K562 (cell line): ENCODE results near the gene STAG2. TPM values are rescaled to one million over a fixed set of nuclear protein-coding genes. Genes with fewer than 3 reads are reported as not detected.

Experiments
- ATAC-seq: fragments of 200-7000 bp; cut with Tn5 transposase; 3 replicates; pipeline ENCODE4 v1.9.1; 2020; ENCODE audit warnings: moderate library complexity
- BruUV-seq: library from RNA; stranded (reverse); fragments of 400-500 nt; replicated peaks from 2 replicates; lab custom pipeline; 2021; lab: Mats Ljungman, UMichigan
- CTCF ChIA-PET: fragments of 300-600 bp; formaldehyde crosslinking; extraction: SDS; loops from one replicate; lab custom pipeline; 2021; ENCODE audit warnings: low intra/inter-chr PET ratio; lab: Yijun Ruan, JAX
- POLR2A ChIA-PET: fragments of 300-600, 350-650 bp; sonication (Branson Sonifier 250); formaldehyde crosslinking; extraction: SDS; loops from one replicate; lab custom pipeline; 2021; ENCODE audit warnings: antibody characterized with exemption, inconsistent platforms; lab: Yijun Ruan, JAX
- DNase-seq, 4 experiments: peaks; one replicate each; pipeline versions ENCODE4 v3.0.0 to v3.0.0-alpha.2; 2011 to 2018; ENCODE audit warnings: low spot score in 3 of 4, mixed read lengths in 3 of 4; ENCODE audit errors: extremely low read depth in 1 of 4
- FAIRE-seq: peaks from 2 replicates; lab custom pipeline; 2011; peaks lifted over from hg19 to GRCh38; lab: Jason Lieb, UNC
- H2AFZ ChIP-seq: 2 replicates; pipeline ENCODE4 v1.6.0; 2011; ENCODE audit warnings: low read depth, low read length, control low read depth, inconsistent platforms
- H3K27ac ChIP-seq: fragments of 200-600 bp; 3 replicates; pipeline ENCODE4 v1.8.0; 2011; ENCODE audit warnings: low read depth, mild to moderate bottlenecking, control low read depth, inconsistent platforms, low read length, moderate library complexity, mixed read lengths; ENCODE audit errors: extremely low read depth
- H3K27me3 ChIP-seq, 2 experiments: fragments of 300-600 bp in 1 of 2; 2 replicates in 1 of 2; 3 replicates in 1 of 2; pipeline versions ENCODE4 v1.6.0 to v1.8.0; 2011; ENCODE audit warnings: inconsistent platforms in 2 of 2, low read length in 2 of 2, mild to moderate bottlenecking in 1 of 2, mixed read lengths in 1 of 2, moderate library complexity in 1 of 2; ENCODE audit not compliant: control insufficient read depth in 2 of 2, insufficient read depth in 2 of 2
- H3K36me3 ChIP-seq: fragments of 300-600 bp; 3 replicates; pipeline ENCODE4 v1.8.0; 2011; ENCODE audit warnings: mild to moderate bottlenecking, low read length, inconsistent platforms; ENCODE audit not compliant: control insufficient read depth, insufficient read depth
- H3K4me1 ChIP-seq, 2 experiments: fragments of 200-600 bp in 1 of 2; replicated peaks in 1 of 2; 2 replicates in 1 of 2; 3 replicates in 1 of 2; pipeline versions ENCODE4 v1.5.1 to v1.8.0; 2011; ENCODE audit warnings: inconsistent platforms in 2 of 2, low read length in 2 of 2, mild to moderate bottlenecking in 1 of 2, mixed read lengths in 1 of 2, moderate library complexity in 1 of 2; ENCODE audit not compliant: control insufficient read depth in 2 of 2, insufficient read depth in 2 of 2
- H3K4me2 ChIP-seq: 2 replicates; pipeline ENCODE4 v1.6.1; 2011; ENCODE audit warnings: low read length, control low read depth, inconsistent platforms, mixed read lengths; ENCODE audit not compliant: insufficient read depth
- H3K4me3 ChIP-seq: fragments of 200-600 bp; sonication (generic), shearing (Covaris generic); 2 replicates; pipeline ENCODE4 v1.5.1; 2016; ENCODE audit warnings: control low read depth, inconsistent platforms
- H3K79me2 ChIP-seq: fragments of 200-600 bp; 3 replicates; pipeline ENCODE4 v1.8.0; 2011; ENCODE audit warnings: low read length, inconsistent platforms; ENCODE audit not compliant: control insufficient read depth, insufficient read depth
- H3K9ac ChIP-seq, 2 experiments: 2 replicates each; pipeline versions ENCODE4 v1.6.0 to v1.6.1; 2011; ENCODE audit warnings: low read depth in 2 of 2, low read length in 2 of 2, control low read depth in 1 of 2, inconsistent platforms in 1 of 2, mild to moderate bottlenecking in 1 of 2, mixed read lengths in 1 of 2; ENCODE audit not compliant: insufficient read depth in 1 of 2
- H3K9me1 ChIP-seq: one replicate; pipeline ENCODE4 v1.6.0; 2011; ENCODE audit warnings: inconsistent platforms, mild to moderate bottlenecking, low read length, moderate library complexity; ENCODE audit not compliant: control insufficient read depth, insufficient read depth
- H3K9me3 ChIP-seq: replicated peaks from 2 replicates; pipeline ENCODE4 v1.5.1; 2011; ENCODE audit warnings: low read depth, low read length, inconsistent platforms; ENCODE audit not compliant: control insufficient read depth, insufficient read depth
- H4K20me1 ChIP-seq: replicated peaks from 2 replicates; pipeline ENCODE4 v1.6.1; 2011; ENCODE audit warnings: low read length, inconsistent platforms, mixed read lengths; ENCODE audit not compliant: control insufficient read depth, insufficient read depth
- FUS ChIP-seq: fragments of 200-400 bp; formaldehyde crosslinking; optimal IDR thresholded peaks from 2 replicates; pipeline ENCODE3; 2017; ENCODE audit warnings: low read depth, low read length
- NBN ChIP-seq: fragments of 450-650 bp; IDR thresholded peaks from 2 replicates; pipeline ENCODE4 v1.6.1; 2016; ENCODE audit warnings: low read depth, mild to moderate bottlenecking
- PHF20 ChIP-seq: fragments of 450-650 bp; IDR thresholded peaks from 2 replicates; pipeline ENCODE4 v1.6.1; 2018; ENCODE audit not compliant: partially characterized antibody
- RBM14 ChIP-seq: fragments of 200-400 bp; formaldehyde crosslinking; IDR thresholded peaks from 2 replicates; pipeline ENCODE4 v1.6.1; 2018; ENCODE audit warnings: low read depth, mild to moderate bottlenecking, low read length, moderate library complexity, borderline replicate concordance; ENCODE audit not compliant: insufficient read depth
- TARDBP ChIP-seq: fragments of 450-650 bp; IDR thresholded peaks from 2 replicates; pipeline ENCODE4 v1.6.1; 2016
- ZNF717 ChIP-seq: fragments of 250-450 bp; sonication (Bioruptor Pico); IDR thresholded peaks from 2 replicates; pipeline ENCODE4 v1.5.0; 2021
- WGBS: fragments of 100-300 bp; shearing (Covaris generic); methylation state at CpG from one replicate; pipeline ENCODE4 v1.1.6; 2016; ENCODE audit warnings: low coverage, mixed read lengths; ENCODE audit not compliant: insufficient coverage; ENCODE audit errors: missing lambda C conversion rate; 5-methylcytosine and 5-hydroxymethylcytosine counted together
- in situ Hi-C: fragments of 300-500 bp; cut with MboI; formaldehyde crosslinking; loops from 4 replicates; pipeline ENCODE4 v1.15.0; 2018; ENCODE audit warnings: inconsistent platforms, mixed read lengths
- intact Hi-C: fragments of 100-400 bp; cut with micrococcal nuclease; formaldehyde crosslinking; loops from 2 replicates; pipeline ENCODE4 v1.14.2; 2022
- polyA plus RNA-seq, 8 experiments: library from polyadenylated mRNA; depleted of rRNA in 4 of 8; stranded (reverse) in 5 of 8; unstranded in 3 of 8; fragments of >200 nt; fragmentation: Nextera tagmentation in 2 of 8; fragmentation: Illumina TruSeq in 1 of 8; extraction: Ambion mirVana in 2 of 8; extraction: Trizol in 1 of 8; gene quantifications; 2 replicates each; pipeline versions ENCODE4 v1.2.1 to v1.2.3, GENCODE V29; 2011 to 2014; ENCODE audit warnings: inconsistent platforms in 1 of 8, missing spikeins in 1 of 8
- total RNA-seq, 7 experiments: library from RNA; depleted of rRNA in 6 of 7; stranded (reverse); fragments of >200 nt in 6 of 7; fragmentation: Illumina TruSeq in 2 of 7; extraction: Trizol in 2 of 7; gene quantifications; 2 replicates each; pipeline versions ENCODE4 v1.2.1 to v1.2.3, GENCODE V29; 2011 to 2021; ENCODE audit warnings: low replicate concordance in 1 of 7
- TF ChIP-seq, protein P1 (sequence below): fragments of 200-800 bp; sonication (Bioruptor generic); IDR thresholded peaks from 2 replicates; pipeline ENCODE4 v1.6.1; 2016; ENCODE audit warnings: missing genetic modification characterization, missing compliant biosample characterization
- TF ChIP-seq, protein P2 (sequence below): sonication (generic); formaldehyde crosslinking; IDR thresholded peaks from 2 replicates; pipeline ENCODE4 v1.8.0; 2022; ENCODE audit warnings: missing genetic modification reagents, mild to moderate bottlenecking, borderline replicate concordance
- TF ChIP-seq, protein P3 (sequence below): sonication (generic); formaldehyde crosslinking; IDR thresholded peaks from 2 replicates; pipeline ENCODE4 v1.8.0; 2022; ENCODE audit warnings: mild to moderate bottlenecking, missing genetic modification reagents
- TF ChIP-seq, protein P4 (sequence below): IDR thresholded peaks from 2 replicates; pipeline ENCODE4 v1.6.1; 2016; ENCODE audit warnings: missing genetic modification characterization, missing compliant biosample characterization

The STAG2 gene
- total and polyA plus RNA-seq, 9 of the 15 experiments (the other 6 are each of a cell fraction or from before 2014, with no cell fraction given): 40.3 to 133 (median 90.1) TPM

DNA sequence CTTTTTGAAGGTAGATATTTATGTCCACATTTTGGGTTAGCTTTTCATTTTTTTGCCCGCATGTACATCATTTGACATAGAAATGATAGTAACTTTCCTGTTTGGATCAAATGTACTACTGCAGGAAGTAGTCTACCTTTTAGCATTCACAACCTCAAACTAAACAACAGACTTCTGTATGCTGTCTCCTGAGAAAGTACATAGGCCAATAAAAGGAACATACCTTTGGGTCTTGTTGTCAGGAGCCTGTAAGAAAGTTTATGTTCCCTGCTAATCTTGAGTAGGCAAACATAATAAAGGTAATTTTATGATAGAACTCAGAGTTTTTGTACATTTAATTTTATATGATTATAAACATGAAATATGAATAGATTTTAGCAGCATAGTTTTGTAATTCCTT is 54.2 kb downstream of the STAG2 start:
- Histone ChIP-seq H4K20me1 (peaks cover 11% of the 10 kb centered on the region), H3K4me1 (no peaks in the 10 kb centered on the region; a peak in 2 of 5 replicates), H3K4me2 (no peak overlapping the region), H3K36me3 (no peaks in the 10 kb centered on the region), H3K9me3 (no peaks in the 10 kb centered on the region), H3K27me3 (no peaks in the 10 kb centered on the region), H3K79me2 (peaks cover 97% of the 10 kb centered on the region), H3K27ac (no peak overlapping the region), H3K9ac (no peak overlapping the region), H3K4me3 (no peak overlapping the region), H3K9me1 (no peaks in the 10 kb centered on the region), H2AFZ (no peak overlapping the region)
- BruUV-seq: no TSS peak
- intact Hi-C loops: no loop called here
- no peak for FAIRE-seq
- no peak for ATAC-seq
- in situ Hi-C loops: no loop called here
- ChIA-PET POLR2A (interaction anchor here (0.9 kb wide), 1 partner anchor 23 kb away, joined by 3 read pairs; no protein-coding TSS in a partner anchor), CTCF (interaction anchor here (0.7 kb wide), 1 partner anchor 14 kb away, joined by 4 read pairs; no protein-coding TSS in a partner anchor)
- 100% methylated on average over 1 of the region's 1 CpG for WGBS
- no peak for DNase-seq
- no peak for TF ChIP-seq RBM14
- no peak for TF ChIP-seq PHF20
- TF ChIP-seq, protein P1, sequence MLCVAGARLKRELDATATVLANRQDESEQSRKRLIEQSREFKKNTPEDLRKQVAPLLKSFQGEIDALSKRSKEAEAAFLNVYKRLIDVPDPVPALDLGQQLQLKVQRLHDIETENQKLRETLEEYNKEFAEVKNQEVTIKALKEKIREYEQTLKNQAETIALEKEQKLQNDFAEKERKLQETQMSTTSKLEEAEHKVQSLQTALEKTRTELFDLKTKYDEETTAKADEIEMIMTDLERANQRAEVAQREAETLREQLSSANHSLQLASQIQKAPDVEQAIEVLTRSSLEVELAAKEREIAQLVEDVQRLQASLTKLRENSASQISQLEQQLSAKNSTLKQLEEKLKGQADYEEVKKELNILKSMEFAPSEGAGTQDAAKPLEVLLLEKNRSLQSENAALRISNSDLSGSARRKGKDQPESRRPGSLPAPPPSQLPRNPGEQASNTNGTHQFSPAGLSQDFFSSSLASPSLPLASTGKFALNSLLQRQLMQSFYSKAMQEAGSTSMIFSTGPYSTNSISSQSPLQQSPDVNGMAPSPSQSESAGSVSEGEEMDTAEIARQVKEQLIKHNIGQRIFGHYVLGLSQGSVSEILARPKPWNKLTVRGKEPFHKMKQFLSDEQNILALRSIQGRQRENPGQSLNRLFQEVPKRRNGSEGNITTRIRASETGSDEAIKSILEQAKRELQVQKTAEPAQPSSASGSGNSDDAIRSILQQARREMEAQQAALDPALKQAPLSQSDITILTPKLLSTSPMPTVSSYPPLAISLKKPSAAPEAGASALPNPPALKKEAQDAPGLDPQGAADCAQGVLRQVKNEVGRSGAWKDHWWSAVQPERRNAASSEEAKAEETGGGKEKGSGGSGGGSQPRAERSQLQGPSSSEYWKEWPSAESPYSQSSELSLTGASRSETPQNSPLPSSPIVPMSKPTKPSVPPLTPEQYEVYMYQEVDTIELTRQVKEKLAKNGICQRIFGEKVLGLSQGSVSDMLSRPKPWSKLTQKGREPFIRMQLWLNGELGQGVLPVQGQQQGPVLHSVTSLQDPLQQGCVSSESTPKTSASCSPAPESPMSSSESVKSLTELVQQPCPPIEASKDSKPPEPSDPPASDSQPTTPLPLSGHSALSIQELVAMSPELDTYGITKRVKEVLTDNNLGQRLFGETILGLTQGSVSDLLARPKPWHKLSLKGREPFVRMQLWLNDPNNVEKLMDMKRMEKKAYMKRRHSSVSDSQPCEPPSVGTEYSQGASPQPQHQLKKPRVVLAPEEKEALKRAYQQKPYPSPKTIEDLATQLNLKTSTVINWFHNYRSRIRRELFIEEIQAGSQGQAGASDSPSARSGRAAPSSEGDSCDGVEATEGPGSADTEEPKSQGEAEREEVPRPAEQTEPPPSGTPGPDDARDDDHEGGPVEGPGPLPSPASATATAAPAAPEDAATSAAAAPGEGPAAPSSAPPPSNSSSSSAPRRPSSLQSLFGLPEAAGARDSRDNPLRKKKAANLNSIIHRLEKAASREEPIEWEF (CRISPR knock-in tag): no peak
- TF ChIP-seq, protein P2, sequence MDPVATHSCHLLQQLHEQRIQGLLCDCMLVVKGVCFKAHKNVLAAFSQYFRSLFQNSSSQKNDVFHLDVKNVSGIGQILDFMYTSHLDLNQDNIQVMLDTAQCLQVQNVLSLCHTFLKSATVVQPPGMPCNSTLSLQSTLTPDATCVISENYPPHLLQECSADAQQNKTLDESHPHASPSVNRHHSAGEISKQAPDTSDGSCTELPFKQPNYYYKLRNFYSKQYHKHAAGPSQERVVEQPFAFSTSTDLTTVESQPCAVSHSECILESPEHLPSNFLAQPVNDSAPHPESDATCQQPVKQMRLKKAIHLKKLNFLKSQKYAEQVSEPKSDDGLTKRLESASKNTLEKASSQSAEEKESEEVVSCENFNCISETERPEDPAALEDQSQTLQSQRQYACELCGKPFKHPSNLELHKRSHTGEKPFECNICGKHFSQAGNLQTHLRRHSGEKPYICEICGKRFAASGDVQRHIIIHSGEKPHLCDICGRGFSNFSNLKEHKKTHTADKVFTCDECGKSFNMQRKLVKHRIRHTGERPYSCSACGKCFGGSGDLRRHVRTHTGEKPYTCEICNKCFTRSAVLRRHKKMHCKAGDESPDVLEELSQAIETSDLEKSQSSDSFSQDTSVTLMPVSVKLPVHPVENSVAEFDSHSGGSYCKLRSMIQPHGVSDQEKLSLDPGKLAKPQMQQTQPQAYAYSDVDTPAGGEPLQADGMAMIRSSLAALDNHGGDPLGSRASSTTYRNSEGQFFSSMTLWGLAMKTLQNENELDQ (CRISPR knock-in tag): no peak
- TF ChIP-seq FUS: no peak
- no peak for TF ChIP-seq ZNF717 (CRISPR knock-in tag)
- TF ChIP-seq, protein P3, sequence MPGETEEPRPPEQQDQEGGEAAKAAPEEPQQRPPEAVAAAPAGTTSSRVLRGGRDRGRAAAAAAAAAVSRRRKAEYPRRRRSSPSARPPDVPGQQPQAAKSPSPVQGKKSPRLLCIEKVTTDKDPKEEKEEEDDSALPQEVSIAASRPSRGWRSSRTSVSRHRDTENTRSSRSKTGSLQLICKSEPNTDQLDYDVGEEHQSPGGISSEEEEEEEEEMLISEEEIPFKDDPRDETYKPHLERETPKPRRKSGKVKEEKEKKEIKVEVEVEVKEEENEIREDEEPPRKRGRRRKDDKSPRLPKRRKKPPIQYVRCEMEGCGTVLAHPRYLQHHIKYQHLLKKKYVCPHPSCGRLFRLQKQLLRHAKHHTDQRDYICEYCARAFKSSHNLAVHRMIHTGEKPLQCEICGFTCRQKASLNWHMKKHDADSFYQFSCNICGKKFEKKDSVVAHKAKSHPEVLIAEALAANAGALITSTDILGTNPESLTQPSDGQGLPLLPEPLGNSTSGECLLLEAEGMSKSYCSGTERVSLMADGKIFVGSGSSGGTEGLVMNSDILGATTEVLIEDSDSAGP (CRISPR knock-in tag): no peak
- no peak for TF ChIP-seq TARDBP
- TF ChIP-seq, protein P4, sequence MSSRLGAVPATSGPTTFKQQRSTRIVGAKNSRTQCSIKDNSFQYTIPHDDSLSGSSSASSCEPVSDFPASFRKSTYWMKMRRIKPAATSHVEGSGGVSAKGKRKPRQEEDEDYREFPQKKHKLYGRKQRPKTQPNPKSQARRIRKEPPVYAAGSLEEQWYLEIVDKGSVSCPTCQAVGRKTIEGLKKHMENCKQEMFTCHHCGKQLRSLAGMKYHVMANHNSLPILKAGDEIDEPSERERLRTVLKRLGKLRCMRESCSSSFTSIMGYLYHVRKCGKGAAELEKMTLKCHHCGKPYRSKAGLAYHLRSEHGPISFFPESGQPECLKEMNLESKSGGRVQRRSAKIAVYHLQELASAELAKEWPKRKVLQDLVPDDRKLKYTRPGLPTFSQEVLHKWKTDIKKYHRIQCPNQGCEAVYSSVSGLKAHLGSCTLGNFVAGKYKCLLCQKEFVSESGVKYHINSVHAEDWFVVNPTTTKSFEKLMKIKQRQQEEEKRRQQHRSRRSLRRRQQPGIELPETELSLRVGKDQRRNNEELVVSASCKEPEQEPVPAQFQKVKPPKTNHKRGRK (tag): no peak
- TF ChIP-seq NBN: no peak
